Measurements from ENCODE around the gene HS6ST1. TPM values are rescaled to one million over a fixed set of nuclear protein-coding genes. Genes with fewer than 3 reads are reported as not detected.

Gene HS6ST1
- total and polyA plus RNA-seq, 2 of the 4 experiments (the other 2 are of a cell fraction): 29.9 to 36.9 TPM

DNA sequence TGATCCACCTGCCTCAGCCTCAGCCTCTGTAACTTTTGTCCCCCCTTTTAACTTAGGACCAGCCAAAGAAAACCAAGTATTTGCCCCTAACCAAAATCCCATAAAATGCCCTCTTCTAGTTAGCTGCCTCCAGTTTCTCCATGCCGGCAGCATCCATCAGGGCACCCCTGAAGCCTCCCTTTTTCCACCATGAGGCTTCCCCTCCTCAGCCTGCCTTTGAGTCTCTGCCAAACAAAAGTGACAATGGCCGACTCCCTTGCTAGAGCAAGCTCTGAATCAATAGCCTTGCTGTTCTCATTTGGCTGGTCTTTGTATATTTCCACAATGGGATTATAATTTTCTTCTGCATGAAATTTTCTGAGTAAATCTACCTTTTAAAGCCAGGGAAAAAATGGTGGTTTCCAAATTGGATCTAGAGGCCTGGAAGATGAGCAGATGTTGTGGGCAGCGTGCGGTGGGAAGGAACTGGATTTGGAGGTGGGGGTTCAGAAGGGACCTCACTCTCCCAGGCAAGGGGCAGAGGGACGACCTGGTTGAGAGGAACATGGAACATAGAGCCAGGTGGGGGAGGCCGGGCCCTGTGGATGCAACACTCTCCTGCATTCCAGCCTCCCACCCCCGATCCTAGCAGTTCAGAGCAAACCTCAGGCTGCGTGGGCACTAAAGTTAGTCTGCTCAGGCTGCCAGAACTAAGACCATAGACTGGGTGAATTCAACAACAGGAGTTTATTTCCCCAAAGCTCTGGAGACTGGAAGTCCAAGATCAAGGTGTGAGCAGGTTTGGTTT is 80.6 kb downstream of the HS6ST1 start:
- Histone ChIP-seq H2BK5ac (ENCODE audit: low read depth, low read length, poor library complexity, severe bottlenecking) (no peak overlapping the region), H2AK5ac (ENCODE audit: low read depth, low read length) (0 out of 2 replicates have a peak overlapping the region, but pooled peaks have one; percentile 15), H4K20me1 (ENCODE audit: insufficient read depth, low read length) (peaks cover 3% of the 10 kb centered on the region), H3K4me1 (ENCODE audit: control insufficient read depth, insufficient read depth, low read length) (peaks cover 17% of the 10 kb centered on the region), H3K27me3 (ENCODE audit: control insufficient read depth, insufficient read depth, low read length) (peaks cover 2% of the 10 kb centered on the region; the same call in 1 of the 2 replicates), H3K9me3 (ENCODE audit: control insufficient read depth, insufficient read depth, low read length) (no peaks in the 10 kb centered on the region), H3K14ac (replicated peaks; ENCODE audit: low read depth, low read length) (0 out of 2 replicates have a peak overlapping the region, but pooled peaks have one; percentile 6), H4K91ac (ENCODE audit: insufficient read depth, low read depth, low read length) (no peak overlapping the region; the same call in 1 of the 2 replicates), H4K5ac (ENCODE audit: low read depth, low read length) (no peak overlapping the region), H3K4me3 (ENCODE audit: insufficient read depth, low read depth, low read length) (no peak overlapping the region), H4K8ac (ENCODE audit: low read depth in 2 of 2, low read length in 2 of 2) (no peak overlapping the region), H3K18ac (ENCODE audit: low read depth, low read length) (no peak overlapping the region; the same call in 1 of the 2 replicates), H2BK15ac (ENCODE audit: low read depth, low read length) (no peak overlapping the region), H2AFZ (replicated peaks; ENCODE audit: low read length, poor library complexity) (no peak overlapping the region), H3K79me1 (ENCODE audit: low read depth in 1 of 2, low read length in 2 of 2) (no peaks in the 10 kb centered on the region), H2BK20ac (ENCODE audit: low read depth, low read length) (no peak overlapping the region; the same call in 1 of the 2 replicates), H3K9me1 (ENCODE audit: insufficient read depth, low read length) (peaks cover 15% of the 10 kb centered on the region), H3K27ac (ENCODE audit: insufficient read depth, low read length) (no peak overlapping the region), H3K4me2 (ENCODE audit: low read depth, low read length) (no peak overlapping the region), H3K4ac (ENCODE audit: low read depth, low read length) (0 out of 2 replicates have a peak overlapping the region, but pooled peaks have one; percentile 36), H3K23ac (ENCODE audit: low read depth, low read length) (no peak overlapping the region; the same call in 1 of the 2 replicates), H2BK120ac (ENCODE audit: low read depth, low read length) (peak overlapping the region; percentile 6), H3K36me3 (ENCODE audit: control insufficient read depth, insufficient read depth, low read length) (no peaks in the 10 kb centered on the region), H3K56ac (ENCODE audit: extremely low read depth, insufficient read depth, low read length) (no peak overlapping the region), H3K9ac (ENCODE audit: low read depth, low read length) (no peak overlapping the region), H2AK9ac (replicated peaks; ENCODE audit: low read depth, low read length, poor library complexity) (peak overlapping the region; percentile 67)
- no TSS peak for BruUV-seq (replicated peaks)
- intact Hi-C loops (cut with micrococcal nuclease): loop anchor here (2.0 kb wide), 1 partner anchor 69 kb away; no protein-coding TSS in a partner anchor
- in situ Hi-C loops (cut with MboI; ENCODE audit: low sequenced_read_pairs): no loop called here
- ATAC-seq (ENCODE audit: low read depth): no peak
- TF ChIP-seq RAD21 (IDR thresholded peaks at IDR 0.05; ENCODE audit: low read length) (no peak), RCOR1 (IDR thresholded peaks at IDR 0.05; ENCODE audit: insufficient replicate concordance, low read length) (no peak), NFE2L2 (IDR thresholded peaks at IDR 0.05; ENCODE audit: low read depth, low read length) (no peak), POLR2A (IDR thresholded peaks at IDR 0.05; ENCODE audit: low read depth, low read length) (no peak), MAFK (IDR thresholded peaks at IDR 0.05; ENCODE audit: low read depth, low read length) (no peak), MAZ (IDR thresholded peaks at IDR 0.05; ENCODE audit: borderline replicate concordance, low read depth, low read length) (no peak), CEBPB (IDR thresholded peaks at IDR 0.05; ENCODE audit: low read depth, low read length) (no peak)
- TF ChIP-seq, protein P1, sequence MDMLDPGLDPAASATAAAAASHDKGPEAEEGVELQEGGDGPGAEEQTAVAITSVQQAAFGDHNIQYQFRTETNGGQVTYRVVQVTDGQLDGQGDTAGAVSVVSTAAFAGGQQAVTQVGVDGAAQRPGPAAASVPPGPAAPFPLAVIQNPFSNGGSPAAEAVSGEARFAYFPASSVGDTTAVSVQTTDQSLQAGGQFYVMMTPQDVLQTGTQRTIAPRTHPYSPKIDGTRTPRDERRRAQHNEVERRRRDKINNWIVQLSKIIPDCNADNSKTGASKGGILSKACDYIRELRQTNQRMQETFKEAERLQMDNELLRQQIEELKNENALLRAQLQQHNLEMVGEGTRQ (IDR thresholded peaks at IDR 0.05; ENCODE audit: low read depth, low read length): no peak
- TF ChIP-seq, protein P2, sequence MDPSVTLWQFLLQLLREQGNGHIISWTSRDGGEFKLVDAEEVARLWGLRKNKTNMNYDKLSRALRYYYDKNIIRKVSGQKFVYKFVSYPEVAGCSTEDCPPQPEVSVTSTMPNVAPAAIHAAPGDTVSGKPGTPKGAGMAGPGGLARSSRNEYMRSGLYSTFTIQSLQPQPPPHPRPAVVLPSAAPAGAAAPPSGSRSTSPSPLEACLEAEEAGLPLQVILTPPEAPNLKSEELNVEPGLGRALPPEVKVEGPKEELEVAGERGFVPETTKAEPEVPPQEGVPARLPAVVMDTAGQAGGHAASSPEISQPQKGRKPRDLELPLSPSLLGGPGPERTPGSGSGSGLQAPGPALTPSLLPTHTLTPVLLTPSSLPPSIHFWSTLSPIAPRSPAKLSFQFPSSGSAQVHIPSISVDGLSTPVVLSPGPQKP (IDR thresholded peaks at IDR 0.05; ENCODE audit: borderline replicate concordance, low read depth, low read length): no peak
- ChIA-PET CTCF (no interaction called here), POLR2A (ENCODE audit: unreplicated experiment) (no interaction called here)
- no peak for DNase-seq
- WGBS, 2 experiments (ENCODE audit: extremely low coverage in 2 of 2, insufficient read length in 1 of 2): no CpG with 5 or more reads among the region's 8 CpGs
- dilution Hi-C loops (cut with HindIII; ENCODE audit: low sequenced_read_pairs, unreplicated experiment): no loop called here

Data from IMR-90 (cell line).